ES-I3 (cell line): ENCODE results near the gene RIMBP3C.
"Not testable (repeated sequence)": the region's sequence is repeated elsewhere in the genome, so short reads cannot be mapped to it uniquely, and the experiment has no call there.

Source experiments
- H3K36me3 ChIP-seq: 2 replicates; pipeline ENCODE4 v1.6.1; 2013; ENCODE audit warnings: mild to moderate bottlenecking, low read length, control low read depth, moderate library complexity; ENCODE audit not compliant: insufficient read depth
- H3K4me1 ChIP-seq: 2 replicates; pipeline ENCODE4 v1.6.1; 2013; ENCODE audit warnings: mild to moderate bottlenecking, control low read depth, low read length; ENCODE audit not compliant: insufficient read depth
- H3K9ac ChIP-seq: 2 replicates; pipeline ENCODE4 v1.6.1; 2013; ENCODE audit warnings: low read depth, mild to moderate bottlenecking, low read length, moderate library complexity
- H3K9me3 ChIP-seq: 2 replicates; pipeline ENCODE4 v1.6.1; 2013; ENCODE audit warnings: mild to moderate bottlenecking, low read length, moderate library complexity; ENCODE audit not compliant: control insufficient read depth, insufficient read depth

RIMBP3C gene

GRCh38 chr22:21551361-21551760 lies at the start of gene RIMBP3C:
Gene RIMBP3C, minus strand, starts transcription at chr22:21551461. Its CDS starts 485 bp downstream, at chr22:21550976.
- H3K36me3 ChIP-seq, H3K4me1 ChIP-seq, H3K9ac ChIP-seq, H3K9me3 ChIP-seq: not testable (repeated sequence)

GRCh38 chr22:21599053-21599893 lies 48.0 kb upstream of the RIMBP3C start:
- Histone ChIP-seq H3K4me1 (no peaks in the 10 kb centered on the region), H3K36me3 (0 out of 2 replicates have a peak, but pooled peaks cover 2% of the 10 kb centered on the region), H3K9me3 (no peaks in the 10 kb centered on the region), H3K9ac (no peak overlapping the region)

GRCh38 chr22:21598302-21598701 lies 47.0 kb upstream of the RIMBP3C start:
- H3K9ac ChIP-seq, result no peak overlapping the region
- peaks cover 6% of the 10 kb centered on the region; the same call in 1 of the 2 replicates for H3K36me3 ChIP-seq
- H3K4me1 ChIP-seq, result no peaks in the 10 kb centered on the region
- H3K9me3 ChIP-seq, result no peaks in the 10 kb centered on the region

GRCh38 chr22:21596356-21597135 lies 45.3 kb upstream of the RIMBP3C start:
- not testable (repeated sequence) for H3K36me3 ChIP-seq, H3K9me3 ChIP-seq, H3K4me1 ChIP-seq, H3K9ac ChIP-seq

- Histone ChIP-seq H3K9me3 (no peaks in the 10 kb centered on the region), H3K4me1 (no peaks in the 10 kb centered on the region), H3K36me3 (peaks cover 9% of the 10 kb centered on the region), H3K9ac (no peak overlapping the region)
These were observed 43.7 kb upstream of the RIMBP3C start for GRCh38 chr22:21594865-21595452.

- Histone ChIP-seq H3K36me3 (peaks cover 9% of the 10 kb centered on the region), H3K9ac (no peak overlapping the region), H3K9me3 (no peaks in the 10 kb centered on the region), H3K4me1 (no peaks in the 10 kb centered on the region)
These were observed 42.4 kb upstream of the RIMBP3C start for GRCh38 chr22:21593406-21594232.

GRCh38 chr22:21592422-21592821 lies 41.2 kb upstream of the RIMBP3C start:
- peaks cover 9% of the 10 kb centered on the region for H3K36me3 ChIP-seq

GRCh38 chr22:21591695-21592094 lies 40.4 kb upstream of the RIMBP3C start:
- peaks cover 9% of the 10 kb centered on the region for H3K36me3 ChIP-seq
- no peak overlapping the region for H3K9ac ChIP-seq
- H3K9me3 ChIP-seq, result no peaks in the 10 kb centered on the region
- 0 out of 2 replicates have a peak, but pooled peaks cover 7% of the 10 kb centered on the region for H3K4me1 ChIP-seq

More at GRCh38 chr22:21592422-21592821, 41.2 kb upstream of the RIMBP3C start:
- Histone ChIP-seq H3K9me3 (no peaks in the 10 kb centered on the region), H3K9ac (no peak overlapping the region), H3K4me1 (0 out of 2 replicates have a peak, but pooled peaks cover 7% of the 10 kb centered on the region)

- no peaks in the 10 kb centered on the region for H3K9me3 ChIP-seq
- H3K36me3 ChIP-seq, result peaks cover 9% of the 10 kb centered on the region
- no peak overlapping the region for H3K9ac ChIP-seq
- 0 out of 2 replicates have a peak, but pooled peaks cover 7% of the 10 kb centered on the region for H3K4me1 ChIP-seq
These were observed 39.8 kb upstream of the RIMBP3C start for GRCh38 chr22:21590809-21591641.

- Histone ChIP-seq H3K4me1 (0 out of 2 replicates have a peak, but pooled peaks cover 7% of the 10 kb centered on the region), H3K36me3 (peaks cover 9% of the 10 kb centered on the region), H3K9ac (no peak overlapping the region), H3K9me3 (no peaks in the 10 kb centered on the region)
These were observed 38.1 kb upstream of the RIMBP3C start for GRCh38 chr22:21589396-21589795.

- Histone ChIP-seq H3K4me1 (0 out of 2 replicates have a peak, but pooled peaks cover 7% of the 10 kb centered on the region), H3K9me3 (no peaks in the 10 kb centered on the region), H3K36me3 (peaks cover 2% of the 10 kb centered on the region; the same call in 1 of the 2 replicates), H3K9ac (no peak overlapping the region)
These were observed 36.7 kb upstream of the RIMBP3C start for GRCh38 chr22:21587803-21588611.

GRCh38 chr22:21585389-21585788 lies 34.1 kb upstream of the RIMBP3C start:
- Histone ChIP-seq H3K9ac (no peak overlapping the region), H3K36me3 (no peaks in the 10 kb centered on the region), H3K4me1 (0 out of 2 replicates have a peak, but pooled peaks cover 7% of the 10 kb centered on the region), H3K9me3 (no peaks in the 10 kb centered on the region)
